WTC11 (cell line): ENCODE measurements around the gene NCK1. TPM values are rescaled to one million over a fixed set of nuclear protein-coding genes. Genes with fewer than 3 reads are reported as not detected.
"Not testable (repeated sequence)": the region's sequence is repeated elsewhere in the genome, so short reads cannot be mapped to it uniquely, and the experiment has no call there.

ENCODE experiments used
- ATAC-seq: fragments of 200-7000 bp; cut with Tn5 transposase; 2 replicates; pipeline ENCODE4 v1.10.0; 2021; ENCODE audit warnings: mild to moderate bottlenecking, moderate library complexity
- CTCF ChIA-PET: fragments of 300-600 bp; sonication (Branson Sonifier 250); formaldehyde crosslinking; loops from one replicate; lab custom pipeline; 2021; ENCODE audit warnings: antibody characterized with exemption; lab: Charles Lee
- POLR2A ChIA-PET: fragments of 350-600 bp; sonication (Branson Sonifier 250); formaldehyde crosslinking; loops from one replicate; lab custom pipeline; 2021; ENCODE audit warnings: antibody characterized with exemption; lab: Charles Lee
- DNase-seq: peaks from one replicate; pipeline ENCODE4 v3.0.0; 2021; ENCODE audit warnings: low spot score
- H3K27ac Mint-ChIP-seq: 2 replicates; pipeline ENCODE4 v1.8.0; 2021; ENCODE audit warnings: mixed read lengths
- H3K27me3 Mint-ChIP-seq: 2 replicates; pipeline ENCODE4 v1.8.0; 2021; ENCODE audit warnings: low read depth, mild to moderate bottlenecking, moderate library complexity, mixed read lengths
- H3K36me3 Mint-ChIP-seq: 2 replicates; pipeline ENCODE4 v1.8.0; 2021; ENCODE audit warnings: mixed read lengths
- H3K4me1 Mint-ChIP-seq: 2 replicates; pipeline ENCODE4 v1.8.0; 2022; ENCODE audit warnings: mixed read lengths
- H3K4me3 Mint-ChIP-seq: 2 replicates; pipeline ENCODE4 v1.8.0; 2021; ENCODE audit warnings: mild to moderate bottlenecking, moderate library complexity, mixed read lengths
- H3K9me3 Mint-ChIP-seq: 2 replicates; pipeline ENCODE4 v1.8.0; 2021; ENCODE audit warnings: mixed read lengths
- ATF3 ChIP-seq: sonication (generic); formaldehyde crosslinking; conservative IDR thresholded peaks from 2 replicates; pipeline ENCODE4 v1.8.1; 2022; ENCODE audit warnings: mild to moderate bottlenecking, missing genetic modification reagents
- EMX1 ChIP-seq: fragments of 250-450 bp; sonication (Bioruptor Pico); IDR thresholded peaks from 2 replicates; pipeline ENCODE4 v1.8.0; 2021; ENCODE audit warnings: mild to moderate bottlenecking
- FOXP1 ChIP-seq: sonication (generic); formaldehyde crosslinking; IDR thresholded peaks from 2 replicates; pipeline ENCODE4 v1.8.0; 2022; ENCODE audit warnings: missing genetic modification reagents, mild to moderate bottlenecking, moderate library complexity, borderline replicate concordance
- HMGA2 ChIP-seq: fragments of 250-450 bp; sonication (Bioruptor Pico); IDR thresholded peaks from 2 replicates; pipeline ENCODE4 v1.4.0; 2021; ENCODE audit warnings: mild to moderate bottlenecking, moderate library complexity
- KAT7 ChIP-seq: sonication (generic); formaldehyde crosslinking; IDR thresholded peaks from 2 replicates; pipeline ENCODE4 v1.8.1; 2023; ENCODE audit warnings: missing genetic modification reagents, mild to moderate bottlenecking, borderline replicate concordance
- MLX ChIP-seq: sonication (generic); formaldehyde crosslinking; IDR thresholded peaks from 2 replicates; pipeline ENCODE4 v1.8.1; 2023; ENCODE audit warnings: mild to moderate bottlenecking, missing genetic modification reagents, moderate library complexity
- NR1H2 ChIP-seq: sonication (generic); formaldehyde crosslinking; IDR thresholded peaks from 2 replicates; pipeline ENCODE4 v1.9.0; 2021; ENCODE audit warnings: mild to moderate bottlenecking, moderate library complexity, missing genetic modification reagents
- SP1 ChIP-seq: sonication (generic); formaldehyde crosslinking; conservative IDR thresholded peaks from 2 replicates; pipeline ENCODE4 v1.8.1; 2022; ENCODE audit warnings: missing genetic modification reagents
- TCF7 ChIP-seq: sonication (generic); formaldehyde crosslinking; IDR thresholded peaks from 2 replicates; pipeline ENCODE4 v1.8.0; 2022; ENCODE audit warnings: mild to moderate bottlenecking, low read depth, missing genetic modification reagents, moderate library complexity
- ZNF121 ChIP-seq: sonication (generic); formaldehyde crosslinking; IDR thresholded peaks from 2 replicates; pipeline ENCODE4 v1.8.0; 2023; ENCODE audit warnings: missing genetic modification reagents
- ZNF263 ChIP-seq: sonication (generic); formaldehyde crosslinking; IDR thresholded peaks from 2 replicates; pipeline ENCODE4 v1.8.1; 2022; ENCODE audit warnings: low read depth, mild to moderate bottlenecking, moderate library complexity, missing genetic modification reagents
- ZNF423 ChIP-seq: fragments of 250-450 bp; sonication (Bioruptor Pico); IDR thresholded peaks from 2 replicates; pipeline ENCODE4 v2.1.2; 2022; ENCODE audit warnings: mild to moderate bottlenecking, moderate library complexity
- total RNA-seq: library from RNA; stranded (reverse); gene quantifications from 3 replicates; pipeline ENCODE4 v1.2.3, GENCODE V29; 2021
- TF ChIP-seq, protein P1 (sequence below): sonication (generic); formaldehyde crosslinking; IDR thresholded peaks from 2 replicates; pipeline ENCODE4 v1.8.1; 2022; ENCODE audit warnings: low read depth, mild to moderate bottlenecking, moderate library complexity, missing genetic modification reagents, borderline replicate concordance
- TF ChIP-seq, protein P2 (sequence below): fragments of 250-450 bp; sonication (Bioruptor Pico); IDR thresholded peaks from 2 replicates; pipeline ENCODE4 v1.9.0; 2021; ENCODE audit warnings: mild to moderate bottlenecking
- TF ChIP-seq, protein P3 (sequence below): sonication (generic); formaldehyde crosslinking; IDR thresholded peaks from 2 replicates; pipeline ENCODE4 v1.8.1; 2022; ENCODE audit warnings: mild to moderate bottlenecking, missing genetic modification reagents, moderate library complexity, borderline replicate concordance
- TF ChIP-seq, protein P4 (sequence below): sonication (generic); formaldehyde crosslinking; IDR thresholded peaks from 2 replicates; pipeline ENCODE4 v1.8.1; 2023; ENCODE audit warnings: mild to moderate bottlenecking, missing genetic modification reagents

Gene NCK1
- total RNA-seq, 1 experiment from 2014 or later = 28.9 TPM

DNA sequence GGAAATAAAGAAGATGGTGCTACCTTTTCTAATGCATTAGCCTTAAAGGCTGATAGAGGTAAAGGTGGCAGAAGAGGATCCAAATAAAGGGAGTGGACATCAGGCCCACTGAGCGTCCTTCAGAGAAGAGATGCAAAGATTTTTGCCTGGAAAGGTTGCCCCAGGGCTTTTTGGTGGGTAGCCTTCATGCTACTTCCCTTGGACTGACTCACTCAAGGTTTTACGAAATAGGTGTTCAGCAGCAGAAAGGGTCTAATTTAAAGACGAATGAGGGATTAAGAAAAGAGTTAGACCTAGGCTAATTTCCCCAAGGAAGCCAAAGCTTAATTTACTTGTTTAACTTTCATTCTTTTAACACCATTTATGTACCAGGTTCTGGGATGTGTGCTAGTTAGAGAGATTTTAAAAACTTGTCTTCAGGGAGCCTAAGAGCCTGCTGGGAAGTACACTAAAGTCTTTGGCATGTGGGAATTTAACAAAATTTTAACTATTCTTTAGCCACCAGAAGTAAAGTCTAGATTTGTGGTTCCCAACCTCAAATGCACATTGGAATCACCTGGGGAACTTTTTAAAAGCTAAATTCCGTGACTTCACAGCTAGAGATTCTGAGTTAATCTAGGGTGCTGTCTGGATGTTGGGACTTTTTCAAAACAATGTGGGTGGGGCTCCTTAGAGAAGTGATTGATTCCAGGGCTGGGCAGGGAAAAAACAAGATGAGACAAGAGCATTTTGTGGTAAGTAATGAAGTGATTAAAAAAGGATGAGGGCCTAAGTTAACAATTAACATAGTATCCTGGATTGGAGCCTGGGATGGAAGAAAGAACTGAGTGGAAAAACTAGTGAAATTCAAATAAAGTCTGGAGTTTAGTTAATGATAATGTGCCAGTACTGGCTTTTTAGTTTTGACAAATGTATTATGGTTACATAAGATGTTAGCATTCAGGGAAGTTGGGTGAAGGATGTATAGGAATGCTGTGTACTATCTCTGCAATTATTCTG lies 99.1 kb downstream of the NCK1 start (continued):
- TF ChIP-seq, protein P1, sequence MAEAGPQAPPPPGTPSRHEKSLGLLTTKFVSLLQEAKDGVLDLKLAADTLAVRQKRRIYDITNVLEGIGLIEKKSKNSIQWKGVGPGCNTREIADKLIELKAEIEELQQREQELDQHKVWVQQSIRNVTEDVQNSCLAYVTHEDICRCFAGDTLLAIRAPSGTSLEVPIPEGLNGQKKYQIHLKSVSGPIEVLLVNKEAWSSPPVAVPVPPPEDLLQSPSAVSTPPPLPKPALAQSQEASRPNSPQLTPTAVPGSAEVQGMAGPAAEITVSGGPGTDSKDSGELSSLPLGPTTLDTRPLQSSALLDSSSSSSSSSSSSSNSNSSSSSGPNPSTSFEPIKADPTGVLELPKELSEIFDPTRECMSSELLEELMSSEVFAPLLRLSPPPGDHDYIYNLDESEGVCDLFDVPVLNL (CRISPR knock-in tag) = no peak
- TF ChIP-seq, protein P2, sequence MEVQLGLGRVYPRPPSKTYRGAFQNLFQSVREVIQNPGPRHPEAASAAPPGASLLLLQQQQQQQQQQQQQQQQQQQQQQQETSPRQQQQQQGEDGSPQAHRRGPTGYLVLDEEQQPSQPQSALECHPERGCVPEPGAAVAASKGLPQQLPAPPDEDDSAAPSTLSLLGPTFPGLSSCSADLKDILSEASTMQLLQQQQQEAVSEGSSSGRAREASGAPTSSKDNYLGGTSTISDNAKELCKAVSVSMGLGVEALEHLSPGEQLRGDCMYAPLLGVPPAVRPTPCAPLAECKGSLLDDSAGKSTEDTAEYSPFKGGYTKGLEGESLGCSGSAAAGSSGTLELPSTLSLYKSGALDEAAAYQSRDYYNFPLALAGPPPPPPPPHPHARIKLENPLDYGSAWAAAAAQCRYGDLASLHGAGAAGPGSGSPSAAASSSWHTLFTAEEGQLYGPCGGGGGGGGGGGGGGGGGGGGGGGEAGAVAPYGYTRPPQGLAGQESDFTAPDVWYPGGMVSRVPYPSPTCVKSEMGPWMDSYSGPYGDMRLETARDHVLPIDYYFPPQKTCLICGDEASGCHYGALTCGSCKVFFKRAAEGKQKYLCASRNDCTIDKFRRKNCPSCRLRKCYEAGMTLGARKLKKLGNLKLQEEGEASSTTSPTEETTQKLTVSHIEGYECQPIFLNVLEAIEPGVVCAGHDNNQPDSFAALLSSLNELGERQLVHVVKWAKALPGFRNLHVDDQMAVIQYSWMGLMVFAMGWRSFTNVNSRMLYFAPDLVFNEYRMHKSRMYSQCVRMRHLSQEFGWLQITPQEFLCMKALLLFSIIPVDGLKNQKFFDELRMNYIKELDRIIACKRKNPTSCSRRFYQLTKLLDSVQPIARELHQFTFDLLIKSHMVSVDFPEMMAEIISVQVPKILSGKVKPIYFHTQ (CRISPR knock-in tag) = no peak

- DNase-seq (no peak), ATAC-seq (no peak)
- TF ChIP-seq ZNF263 (CRISPR knock-in tag) (no peak), KAT7 (CRISPR knock-in tag) (no peak), ZNF423 (CRISPR knock-in tag) (no peak), ATF3 (CRISPR knock-in tag) (no peak), TCF7 (CRISPR knock-in tag) (no peak)
- TF ChIP-seq, protein P3, sequence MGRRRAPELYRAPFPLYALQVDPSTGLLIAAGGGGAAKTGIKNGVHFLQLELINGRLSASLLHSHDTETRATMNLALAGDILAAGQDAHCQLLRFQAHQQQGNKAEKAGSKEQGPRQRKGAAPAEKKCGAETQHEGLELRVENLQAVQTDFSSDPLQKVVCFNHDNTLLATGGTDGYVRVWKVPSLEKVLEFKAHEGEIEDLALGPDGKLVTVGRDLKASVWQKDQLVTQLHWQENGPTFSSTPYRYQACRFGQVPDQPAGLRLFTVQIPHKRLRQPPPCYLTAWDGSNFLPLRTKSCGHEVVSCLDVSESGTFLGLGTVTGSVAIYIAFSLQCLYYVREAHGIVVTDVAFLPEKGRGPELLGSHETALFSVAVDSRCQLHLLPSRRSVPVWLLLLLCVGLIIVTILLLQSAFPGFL = no peak
- Mint-ChIP-seq H3K4me1 (peaks cover 5% of the 10 kb centered on the region), H3K36me3 (no peaks in the 10 kb centered on the region), H3K4me3 (no peak overlapping the region), H3K27me3 (no peaks in the 10 kb centered on the region), H3K27ac (no peak overlapping the region), H3K9me3 (peaks cover 6% of the 10 kb centered on the region; the same call in 1 of the 2 replicates)
- ChIA-PET CTCF (no interaction called here), POLR2A (no interaction called here)
Measured at GRCh38 chr3:136962927-136963326, 100.9 kb downstream of the NCK1 start.

DNA sequence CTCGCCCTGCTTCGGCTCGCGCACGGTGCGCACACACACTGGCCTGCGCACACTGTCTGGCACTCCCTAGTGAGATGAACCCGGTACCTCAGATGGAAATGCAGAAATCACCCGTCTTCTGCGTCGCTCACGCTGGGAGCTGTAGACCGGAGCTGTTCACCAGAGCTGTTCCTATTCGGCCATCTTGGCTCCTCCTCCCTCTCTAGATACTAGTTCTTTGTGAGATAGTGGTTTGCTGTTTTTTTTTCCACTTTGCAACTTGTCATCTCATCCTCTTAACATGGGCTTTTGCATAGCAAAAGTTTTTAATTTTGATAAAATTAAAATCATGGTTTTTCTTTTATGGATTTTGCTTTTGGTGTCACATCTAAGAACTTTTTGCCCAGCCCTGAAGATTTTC lies 107.5 kb downstream of the NCK1 start:
- Mint-ChIP-seq H3K4me3 (peak overlapping the region; percentile 57), H3K9me3 (peaks cover 19% of the 10 kb centered on the region), H3K27ac (peak overlapping the region; percentile 30; the same call in 1 of the 2 replicates)
- CTCF ChIA-PET = interaction anchor here (1.6 kb wide), 1 partner anchor 44 kb away, joined by 3 read pairs; no protein-coding TSS in a partner anchor
- POLR2A ChIA-PET, H3K4me1 Mint-ChIP-seq, H3K27me3 Mint-ChIP-seq, DNase-seq, H3K36me3 Mint-ChIP-seq: not testable (repeated sequence)
- ATAC-seq = peak; percentile 30; the same call in 1 of the 2 replicates

DNA sequence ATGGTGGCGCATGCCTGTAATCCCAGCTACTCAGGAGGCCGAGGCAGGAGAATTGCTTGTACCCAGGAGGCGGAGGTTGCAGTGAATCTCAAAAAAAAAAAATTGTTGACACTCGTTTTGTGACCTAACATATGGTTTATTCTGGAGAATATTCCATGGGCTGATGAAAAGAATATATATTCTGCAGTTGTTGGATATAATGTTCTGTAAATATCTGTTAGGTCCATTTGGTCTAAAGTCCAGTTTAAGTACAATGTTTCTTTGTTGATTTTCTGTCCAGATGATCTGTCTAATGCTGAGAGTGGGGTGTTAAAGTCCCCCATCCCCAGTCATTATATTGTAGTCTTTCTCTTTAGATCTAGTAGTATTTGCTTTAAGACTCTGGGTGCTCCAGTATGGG lies 111.3 kb downstream of the NCK1 start:
- no peak overlapping the region for H3K27ac Mint-ChIP-seq
- no peak for DNase-seq
- POLR2A ChIA-PET = no interaction called here
- no peak for TF ChIP-seq FOXP1
- no peak for TF ChIP-seq MLX (CRISPR knock-in tag)
- TF ChIP-seq ZNF121 (CRISPR knock-in tag) = no peak
- TF ChIP-seq, protein P4, sequence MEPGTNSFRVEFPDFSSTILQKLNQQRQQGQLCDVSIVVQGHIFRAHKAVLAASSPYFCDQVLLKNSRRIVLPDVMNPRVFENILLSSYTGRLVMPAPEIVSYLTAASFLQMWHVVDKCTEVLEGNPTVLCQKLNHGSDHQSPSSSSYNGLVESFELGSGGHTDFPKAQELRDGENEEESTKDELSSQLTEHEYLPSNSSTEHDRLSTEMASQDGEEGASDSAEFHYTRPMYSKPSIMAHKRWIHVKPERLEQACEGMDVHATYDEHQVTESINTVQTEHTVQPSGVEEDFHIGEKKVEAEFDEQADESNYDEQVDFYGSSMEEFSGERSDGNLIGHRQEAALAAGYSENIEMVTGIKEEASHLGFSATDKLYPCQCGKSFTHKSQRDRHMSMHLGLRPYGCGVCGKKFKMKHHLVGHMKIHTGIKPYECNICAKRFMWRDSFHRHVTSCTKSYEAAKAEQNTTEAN (CRISPR knock-in tag) = no peak
- TF ChIP-seq EMX1 (CRISPR knock-in tag) = no peak
- no peak for TF ChIP-seq SP1 (CRISPR knock-in tag)
- TF ChIP-seq HMGA2 (CRISPR knock-in tag) = no peak
- TF ChIP-seq NR1H2 (CRISPR knock-in tag) = no peak
- TF ChIP-seq, all 79 proteins: peak for 0
- peaks cover 5% of the 10 kb centered on the region for H3K4me1 Mint-ChIP-seq
- no peak overlapping the region for H3K4me3 Mint-ChIP-seq
- CTCF ChIA-PET = no interaction called here
- H3K27me3 Mint-ChIP-seq = no peaks in the 10 kb centered on the region
- H3K36me3 Mint-ChIP-seq = peaks cover 10% of the 10 kb centered on the region; the same call in 1 of the 2 replicates
- ATAC-seq = no peak
- H3K9me3 Mint-ChIP-seq = peaks cover 25% of the 10 kb centered on the region
